Colonic mucosa (tissue), 4 donors: ENCODE data around the gene PTRH2. TPM values are rescaled to one million over a fixed set of nuclear protein-coding genes. Genes with fewer than 3 reads are reported as not detected.
"Not testable (repeated sequence)": the region's sequence is repeated elsewhere in the genome, so short reads cannot be mapped to it uniquely, and the experiment has no call there.

Source experiments
- DNase-seq: peaks from one replicate; pipeline ENCODE4 v3.0.0-alpha.2; 2020
- H3K27ac ChIP-seq: fragments of 200-600 bp; one replicate; pipeline ENCODE4 v1.8.0; 2021
- H3K27me3 ChIP-seq: fragments of 200-600 bp; one replicate; pipeline ENCODE4 v1.8.0; 2021
- H3K36me3 ChIP-seq: fragments of 200-600 bp; one replicate; pipeline ENCODE4 v1.8.0; 2021
- H3K4me1 ChIP-seq: fragments of 200-600 bp; one replicate; pipeline ENCODE4 v1.8.0; 2021; ENCODE audit warnings: mild to moderate bottlenecking
- H3K4me3 ChIP-seq: fragments of 200-600 bp; one replicate; pipeline ENCODE4 v1.8.0; 2021
- H3K9ac ChIP-seq, 2 donors: one replicate each; pipeline ENCODE4 v1.7.0; 2013; ENCODE audit warnings: control low read depth in 2 of 2, low read depth in 2 of 2, low read length in 2 of 2
- H3K9me3 ChIP-seq: fragments of 200-600 bp; one replicate; pipeline ENCODE4 v1.8.0; 2021
- CTCF ChIP-seq: fragments of 200-600 bp; IDR thresholded peaks from one replicate; pipeline ENCODE4 v1.8.0; 2022; ENCODE audit warnings: antibody characterized with exemption, mild to moderate bottlenecking
- intact Hi-C: fragments of 100-400 bp; cut with DNase I; formaldehyde crosslinking; loops from one replicate; pipeline ENCODE4 v1.14.1; 2022
- total RNA-seq, 2 donors: library from RNA; stranded (reverse); fragmentation: NEBNext Ultra II Directional in 1 of 2; extraction: Animal tissue kit (Norgen Biotek cat#: 25700) in 1 of 2; gene quantifications; one replicate each; pipeline ENCODE4 v1.2.1, GENCODE V29; 2021
- donor health status: healthy.
- donor health status: DM: no; HTN: no; CAD: no.
- donor health status: DM: no; HTN: no; CAD: no.

Gene PTRH2
- 10 to 100 TPM; 20.1 to 21.1 TPM for total RNA-seq

DNA sequence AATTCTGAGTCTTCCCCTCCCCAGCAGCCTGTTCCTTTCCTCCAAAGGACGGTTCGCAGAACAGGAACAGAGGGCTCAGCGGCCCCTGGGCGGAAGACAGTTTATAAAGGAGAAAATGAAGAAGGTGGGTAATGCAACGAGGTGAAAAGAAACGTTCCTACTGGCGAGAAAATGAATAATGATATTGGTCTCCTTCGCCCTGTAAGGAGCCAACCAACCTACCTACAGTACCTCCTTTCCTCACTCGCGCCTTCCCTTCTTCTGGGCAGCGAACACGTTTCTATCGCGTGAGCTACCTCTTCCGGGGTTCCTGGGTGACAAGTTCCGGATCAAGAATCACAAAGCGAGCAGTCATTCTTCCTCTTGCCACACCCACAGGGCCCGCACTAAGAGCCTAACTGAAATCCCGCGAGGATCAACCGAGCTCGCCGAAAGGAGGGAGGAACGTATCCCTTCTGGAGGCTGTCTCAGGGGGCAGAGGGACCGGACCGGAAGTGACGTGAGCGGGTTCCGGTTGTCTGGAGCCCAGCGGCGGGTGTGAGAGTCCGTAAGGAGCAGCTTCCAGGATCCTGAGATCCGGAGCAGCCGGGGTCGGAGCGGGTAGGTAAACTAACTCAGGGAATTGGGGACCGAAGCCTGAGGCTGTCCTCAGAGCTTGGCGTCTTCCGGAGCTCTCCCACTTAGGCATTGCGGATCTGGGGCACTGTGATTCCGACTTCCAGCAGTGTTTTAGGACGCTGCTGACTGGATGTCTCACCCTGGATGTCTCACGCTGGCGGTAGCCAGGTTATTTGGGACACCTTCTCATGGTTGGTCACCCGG lies at the start of gene PTRH2, which contains the start of gene VMP1:
Gene PTRH2 (minus strand): TSS at position 282 of the 822 bp plus-strand sequence. CDS start 9,452 bp downstream, outside the sequence.
Gene VMP1 (plus strand): TSS at position 506 of the 822 bp plus-strand sequence. CDS start 23,793 bp downstream, outside the sequence.
- Histone ChIP-seq H3K27me3 (no peaks in the 10 kb centered on the region), H3K4me3 (peak within 1 kb of the TSS; percentile 75), H3K4me1 (no peaks in the 10 kb centered on the region), H3K36me3 (no peaks in the 10 kb centered on the region), H3K27ac (peak within 1 kb of the TSS; percentile 87), H3K9me3 (no peaks in the 10 kb centered on the region), H3K9ac (peak within 1 kb of the TSS; percentile 90 to 96)
- intact Hi-C loops, result no loop called here
- no peak for TF ChIP-seq CTCF
- peak; percentile 98 for DNase-seq

DNA sequence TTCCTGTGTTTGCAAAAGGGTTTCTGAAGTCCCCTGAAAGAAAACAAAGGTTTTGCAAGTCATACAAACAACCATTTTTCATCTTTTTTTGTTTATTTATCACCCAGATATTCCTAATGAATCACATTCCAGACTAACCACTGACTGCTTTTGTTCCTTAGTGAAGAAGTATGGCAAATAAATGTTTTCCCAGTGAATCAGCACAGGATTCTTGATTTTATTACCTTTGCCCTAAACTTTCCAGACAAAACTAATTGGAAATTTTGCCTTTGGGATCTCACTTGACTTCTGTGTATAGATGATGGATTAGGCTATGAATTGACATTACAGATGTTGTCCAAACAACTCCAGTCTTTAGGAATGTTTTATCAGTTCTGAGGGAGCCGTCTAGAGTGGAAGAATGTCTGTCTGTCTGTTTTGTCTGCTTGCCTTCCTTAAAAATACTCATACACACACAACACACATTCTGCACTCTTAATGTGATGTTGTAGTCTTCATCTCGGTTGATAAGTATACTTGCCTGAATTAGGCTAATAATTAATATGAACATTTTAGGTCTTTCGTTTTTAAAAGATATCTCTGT lies 49.1 kb upstream of the PTRH2 start:
- no peak for TF ChIP-seq CTCF
- intact Hi-C loops, result no loop called here

GRCh38 chr17:59755069-59755468 lies 47.8 kb upstream of the PTRH2 start:
- intact Hi-C loops, result not testable (repeated sequence)

More for the DNA sequence above, 49.1 kb upstream of the PTRH2 start:
- H3K4me3 ChIP-seq, result no peak overlapping the region
- no peak for DNase-seq
- H3K4me1 ChIP-seq, result no peaks in the 10 kb centered on the region
- H3K27ac ChIP-seq, result peak overlapping the region; percentile 48
- H3K27me3 ChIP-seq, result no peaks in the 10 kb centered on the region
- no peaks in the 10 kb centered on the region for H3K36me3 ChIP-seq
- H3K9ac ChIP-seq, result peak overlapping the region in 1 of 2 donors; percentile 51
- H3K9me3 ChIP-seq, result no peaks in the 10 kb centered on the region

DNA sequence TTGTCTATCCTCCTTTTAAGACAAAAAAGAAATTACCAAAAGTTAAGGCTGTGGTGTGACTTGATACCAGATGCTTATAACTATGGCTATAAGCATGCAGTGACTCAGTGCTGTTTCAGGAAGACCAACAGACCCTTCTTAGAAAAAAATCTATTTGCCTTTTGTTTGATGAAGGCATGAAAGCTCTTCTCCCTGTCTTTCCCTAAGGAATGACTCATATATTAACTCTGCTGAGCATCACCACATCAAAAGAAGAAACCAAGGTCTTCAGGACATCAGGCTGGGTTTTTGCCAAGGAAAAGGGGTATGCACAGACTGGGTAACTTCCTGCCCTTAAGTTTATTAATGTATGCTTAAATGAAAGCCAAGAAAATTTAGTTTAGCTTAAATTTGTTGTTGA lies 47.3 kb upstream of the PTRH2 start:
- Histone ChIP-seq H3K9ac (peak overlapping the region in 1 of 2 donors; percentile 58), H3K36me3 (no peaks in the 10 kb centered on the region)
- no peak for DNase-seq

More at GRCh38 chr17:59755069-59755468, 47.8 kb upstream of the PTRH2 start:
- not testable (repeated sequence) for H3K4me1 ChIP-seq, DNase-seq, H3K9ac ChIP-seq, H3K36me3 ChIP-seq, H3K4me3 ChIP-seq, H3K27me3 ChIP-seq, H3K9me3 ChIP-seq
- H3K27ac ChIP-seq, result peak overlapping the region; percentile 48

GRCh38 chr17:59753522-59754467 lies 46.6 kb upstream of the PTRH2 start:
- Histone ChIP-seq H3K27me3 (no peaks in the 10 kb centered on the region), H3K4me1 (no peaks in the 10 kb centered on the region), H3K36me3 (no peaks in the 10 kb centered on the region), H3K9me3 (no peaks in the 10 kb centered on the region), H3K9ac (peak overlapping the region in 1 of 2 donors; percentile 58), H3K4me3 (no peak overlapping the region), H3K27ac (peak overlapping the region; percentile 48)
- TF ChIP-seq CTCF, result peak; percentile 56
- DNase-seq, result peak; percentile 47
- intact Hi-C loops, result no loop called here

More for the DNA sequence above, 47.3 kb upstream of the PTRH2 start:
- Histone ChIP-seq H3K27me3 (no peaks in the 10 kb centered on the region), H3K4me1 (no peaks in the 10 kb centered on the region), H3K4me3 (no peak overlapping the region), H3K9me3 (no peaks in the 10 kb centered on the region), H3K27ac (peak overlapping the region; percentile 48)
- no peak for TF ChIP-seq CTCF
- intact Hi-C loops, result no loop called here
